ENCODE results near the gene MNX1.

MNX1 gene

GRCh38 chr7:157056957-157057902, 46.8 kb upstream of the MNX1 start:
- no peak overlapping the region for H3K4me3 ChIP-seq (ENCODE audit: low read length in 2 of 2)
- peaks cover 0 to 28% (median 0%) of the 10 kb centered on the region in 3 experiments for H3K27me3 ChIP-seq (ENCODE audit: control insufficient read depth in 3 of 3, insufficient read depth in 3 of 3, low read depth in 1 of 3, low read length in 3 of 3)
- no peak overlapping the region for H3K23ac ChIP-seq (ENCODE audit: low read depth, low read length, poor library complexity)
- H4K8ac ChIP-seq (ENCODE audit: low read depth, low read length), result no peak overlapping the region
- H3K36me3 ChIP-seq (replicated peaks in 1 of 2; ENCODE audit: control insufficient read depth in 2 of 2, insufficient read depth in 2 of 2, low read length in 2 of 2), result no peaks in the 10 kb centered on the region
- H3K4ac ChIP-seq (ENCODE audit: low read length), result no peak overlapping the region
- H3K14ac ChIP-seq (ENCODE audit: low read length), result no peak overlapping the region
- H4K91ac ChIP-seq (ENCODE audit: low read depth, low read length, poor library complexity), result no peak overlapping the region
- no peak overlapping the region for H3K4me2 ChIP-seq (ENCODE audit: insufficient read depth, low read length, poor library complexity, severe bottlenecking)
- no peak overlapping the region for H3K27ac ChIP-seq (replicated peaks; ENCODE audit: low read length)
- no peak overlapping the region for H2BK5ac ChIP-seq (ENCODE audit: low read length)
- no CpG with 5 or more reads among the region's 16 CpGs for WGBS, 2 donors (ENCODE audit: extremely low coverage in 2 of 2, insufficient read length in 2 of 2, insufficient replicate concordance in 1 of 2)
- H2BK12ac ChIP-seq (ENCODE audit: low read length), result no peak overlapping the region
- no peak overlapping the region for H2AFZ ChIP-seq (ENCODE audit: low read length)
- H2AK5ac ChIP-seq (ENCODE audit: low read depth, low read length), result peak overlapping the region; percentile 13
- no peak overlapping the region for H2BK15ac ChIP-seq (ENCODE audit: low read length)
- H3K9ac ChIP-seq (ENCODE audit: low read depth, low read length, poor library complexity), result no peak overlapping the region
- no peak for DNase-seq (ENCODE audit: low spot score)
- peak overlapping the region; percentile 22 for H2BK120ac ChIP-seq (ENCODE audit: low read depth, low read length)
- no peaks in the 10 kb centered on the region for H3K9me3 ChIP-seq (replicated peaks in 1 of 2; ENCODE audit: control insufficient read depth in 2 of 2, insufficient read depth in 1 of 2, low read depth in 1 of 2, low read length in 2 of 2)
- no peaks in the 10 kb centered on the region for H3K4me1 ChIP-seq (ENCODE audit: control insufficient read depth in 2 of 2, insufficient read depth in 1 of 2, low read depth in 1 of 2, low read length in 2 of 2)
- no peaks in the 10 kb centered on the region for H3K79me1 ChIP-seq (ENCODE audit: low read depth, low read length)
- peak overlapping the region; percentile 39 for H3K18ac ChIP-seq (ENCODE audit: low read length)

DNA sequence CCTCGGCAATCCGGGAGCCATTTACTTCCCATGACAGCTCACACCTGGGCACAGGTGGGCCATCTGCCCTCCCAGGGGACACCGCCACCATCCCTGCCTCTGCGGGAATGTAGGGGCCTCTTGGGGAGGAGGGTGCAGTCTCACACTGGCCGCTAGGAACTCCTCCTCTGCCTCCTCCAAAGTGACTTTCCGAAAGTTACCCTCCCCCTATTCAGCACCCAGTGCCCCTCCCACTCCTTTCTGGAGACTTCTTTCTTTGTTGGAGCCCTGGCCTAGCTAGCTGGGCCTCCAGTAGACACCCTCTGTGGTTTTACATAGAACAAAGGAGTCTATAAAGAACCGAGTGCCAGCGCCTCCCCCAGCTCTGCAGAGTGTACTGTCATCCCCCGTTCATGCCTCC, 45.8 kb upstream of the MNX1 start:
- no CpG with 5 or more reads among the region's 9 CpGs for WGBS, 2 donors (ENCODE audit: extremely low coverage in 2 of 2, insufficient read length in 2 of 2, insufficient replicate concordance in 1 of 2)
- Histone ChIP-seq H2BK120ac (ENCODE audit: low read depth, low read length) (no peak overlapping the region), H3K9ac (ENCODE audit: low read depth, low read length, poor library complexity) (no peak overlapping the region), H3K4me2 (ENCODE audit: insufficient read depth, low read length, poor library complexity, severe bottlenecking) (no peak overlapping the region), H3K9me3 (replicated peaks in 1 of 2; ENCODE audit: control insufficient read depth in 2 of 2, insufficient read depth in 1 of 2, low read depth in 1 of 2, low read length in 2 of 2) (no peaks in the 10 kb centered on the region), H3K79me1 (ENCODE audit: low read depth, low read length) (no peaks in the 10 kb centered on the region), H3K27ac (replicated peaks; ENCODE audit: low read length) (no peak overlapping the region), H2BK5ac (ENCODE audit: low read length) (no peak overlapping the region), H4K91ac (ENCODE audit: low read depth, low read length, poor library complexity) (no peak overlapping the region), H2BK15ac (ENCODE audit: low read length) (no peak overlapping the region), H2AK5ac (ENCODE audit: low read depth, low read length) (no peak overlapping the region), H3K18ac (ENCODE audit: low read length) (no peak overlapping the region), H2AFZ (ENCODE audit: low read length) (no peak overlapping the region), H3K27me3 (ENCODE audit: control insufficient read depth in 3 of 3, insufficient read depth in 3 of 3, low read depth in 1 of 3, low read length in 3 of 3) (peaks cover 0 to 28% (median 0%) of the 10 kb centered on the region in 3 experiments), H3K14ac (ENCODE audit: low read length) (no peak overlapping the region), H3K4me3 (ENCODE audit: low read length in 2 of 2) (no peak overlapping the region), H3K4ac (ENCODE audit: low read length) (no peak overlapping the region), H3K23ac (ENCODE audit: low read depth, low read length, poor library complexity) (no peak overlapping the region), H3K4me1 (ENCODE audit: control insufficient read depth in 2 of 2, insufficient read depth in 1 of 2, low read depth in 1 of 2, low read length in 2 of 2) (no peaks in the 10 kb centered on the region), H4K8ac (ENCODE audit: low read depth, low read length) (no peak overlapping the region), H3K36me3 (replicated peaks in 1 of 2; ENCODE audit: control insufficient read depth in 2 of 2, insufficient read depth in 2 of 2, low read length in 2 of 2) (no peaks in the 10 kb centered on the region), H2BK12ac (ENCODE audit: low read length) (no peak overlapping the region)
- DNase-seq (ENCODE audit: low spot score), result no peak

DNA sequence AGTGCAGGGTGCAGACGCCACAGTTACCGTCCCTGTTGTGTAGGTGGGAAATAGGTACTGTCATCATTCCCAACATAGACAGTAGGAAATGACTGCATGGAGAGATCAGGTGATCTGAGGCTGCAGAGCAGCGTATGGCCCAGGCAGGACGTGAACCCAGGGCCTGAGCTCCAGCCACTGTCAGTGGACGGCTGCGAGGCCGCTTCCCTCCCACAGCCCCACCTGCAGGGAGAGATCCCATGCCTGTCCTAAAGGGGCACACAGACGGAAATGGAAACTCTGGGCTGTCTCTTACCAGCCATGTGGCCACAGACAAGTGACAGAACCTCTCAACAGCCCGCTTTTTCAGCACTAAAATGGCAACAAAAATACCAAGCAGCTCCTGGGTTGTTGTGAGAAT, 44.5 kb upstream of the MNX1 start:
- no peak overlapping the region for H2BK15ac ChIP-seq (ENCODE audit: low read length)
- H3K18ac ChIP-seq (ENCODE audit: low read length), result no peak overlapping the region
- H3K36me3 ChIP-seq (replicated peaks in 1 of 2; ENCODE audit: control insufficient read depth in 2 of 2, insufficient read depth in 2 of 2, low read length in 2 of 2), result no peaks in the 10 kb centered on the region
- H3K4me2 ChIP-seq (ENCODE audit: insufficient read depth, low read length, poor library complexity, severe bottlenecking), result no peak overlapping the region
- H4K8ac ChIP-seq (ENCODE audit: low read depth, low read length), result no peak overlapping the region
- H2AFZ ChIP-seq (ENCODE audit: low read length), result no peak overlapping the region
- peak overlapping the region; percentile 64 for H3K14ac ChIP-seq (ENCODE audit: low read length)
- no peaks in the 10 kb centered on the region for H3K79me1 ChIP-seq (ENCODE audit: low read depth, low read length)
- H3K4me1 ChIP-seq (ENCODE audit: control insufficient read depth in 2 of 2, insufficient read depth in 1 of 2, low read depth in 1 of 2, low read length in 2 of 2), result no peaks in the 10 kb centered on the region
- peaks cover 0 to 24% (median 0%) of the 10 kb centered on the region in 3 experiments for H3K27me3 ChIP-seq (ENCODE audit: control insufficient read depth in 3 of 3, insufficient read depth in 3 of 3, low read depth in 1 of 3, low read length in 3 of 3)
- no peak overlapping the region for H2AK5ac ChIP-seq (ENCODE audit: low read depth, low read length)
- no CpG with 5 or more reads among the region's 9 CpGs for WGBS, 2 donors (ENCODE audit: extremely low coverage in 2 of 2, insufficient read length in 2 of 2, insufficient replicate concordance in 1 of 2)
- no peak overlapping the region for H2BK120ac ChIP-seq (ENCODE audit: low read depth, low read length)
- H4K91ac ChIP-seq (ENCODE audit: low read depth, low read length, poor library complexity), result no peak overlapping the region
- H3K9me3 ChIP-seq (replicated peaks in 1 of 2; ENCODE audit: control insufficient read depth in 2 of 2, insufficient read depth in 1 of 2, low read depth in 1 of 2, low read length in 2 of 2), result no peaks in the 10 kb centered on the region
- peak overlapping the region; percentile 66 for H2BK12ac ChIP-seq (ENCODE audit: low read length)
- no peak overlapping the region for H3K27ac ChIP-seq (replicated peaks; ENCODE audit: low read length)
- no peak overlapping the region for H3K4me3 ChIP-seq (ENCODE audit: low read length in 2 of 2)
- peak overlapping the region; percentile 51 for H3K9ac ChIP-seq (ENCODE audit: low read depth, low read length, poor library complexity)
- no peak overlapping the region for H3K4ac ChIP-seq (ENCODE audit: low read length)
- DNase-seq (ENCODE audit: low spot score), result no peak
- H2BK5ac ChIP-seq (ENCODE audit: low read length), result no peak overlapping the region
- H3K23ac ChIP-seq (ENCODE audit: low read depth, low read length, poor library complexity), result no peak overlapping the region

DNA sequence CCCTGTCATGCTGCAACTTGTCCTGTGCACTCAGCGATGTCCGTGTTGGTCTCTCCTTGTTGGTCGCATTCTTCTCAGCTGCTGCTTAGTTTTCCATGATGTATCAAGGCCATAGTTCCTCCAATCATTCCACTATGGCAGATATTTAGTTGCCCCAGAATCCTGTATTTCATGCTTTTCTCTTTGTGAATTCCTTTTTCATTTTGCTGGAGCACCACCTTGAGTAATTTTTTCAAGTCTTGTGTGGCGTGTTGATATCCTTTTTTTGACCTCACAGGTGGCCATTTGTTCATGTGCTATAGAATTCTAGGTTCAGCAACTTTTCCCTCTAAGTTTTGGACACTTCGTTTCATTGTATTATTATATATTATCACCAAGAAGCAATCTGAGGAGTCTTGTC, 42.7 kb upstream of the MNX1 start:
- H3K4me1 ChIP-seq (ENCODE audit: control insufficient read depth in 2 of 2, insufficient read depth in 1 of 2, low read depth in 1 of 2, low read length in 2 of 2), result no peaks in the 10 kb centered on the region
- H2BK5ac ChIP-seq (ENCODE audit: low read length), result no peak overlapping the region
- H2BK120ac ChIP-seq (ENCODE audit: low read depth, low read length), result no peak overlapping the region
- H2BK12ac ChIP-seq (ENCODE audit: low read length), result no peak overlapping the region
- no peak overlapping the region for H2BK15ac ChIP-seq (ENCODE audit: low read length)
- H3K9ac ChIP-seq (ENCODE audit: low read depth, low read length, poor library complexity), result no peak overlapping the region
- H4K91ac ChIP-seq (ENCODE audit: low read depth, low read length, poor library complexity), result no peak overlapping the region
- no peak overlapping the region for H3K23ac ChIP-seq (ENCODE audit: low read depth, low read length, poor library complexity)
- H4K8ac ChIP-seq (ENCODE audit: low read depth, low read length), result no peak overlapping the region
- no peak overlapping the region for H3K27ac ChIP-seq (replicated peaks; ENCODE audit: low read length)
- no peak overlapping the region for H3K18ac ChIP-seq (ENCODE audit: low read length)
- H3K27me3 ChIP-seq (ENCODE audit: control insufficient read depth in 3 of 3, insufficient read depth in 3 of 3, low read depth in 1 of 3, low read length in 3 of 3), result peaks cover 0 to 12% (median 0%) of the 10 kb centered on the region in 3 experiments
- DNase-seq (ENCODE audit: low spot score), result no peak
- H3K14ac ChIP-seq (ENCODE audit: low read length), result no peak overlapping the region
- H3K4me2 ChIP-seq (ENCODE audit: insufficient read depth, low read length, poor library complexity, severe bottlenecking), result no peak overlapping the region
- no peak overlapping the region for H3K4ac ChIP-seq (ENCODE audit: low read length)
- no peak overlapping the region for H2AK5ac ChIP-seq (ENCODE audit: low read depth, low read length)
- no peaks in the 10 kb centered on the region for H3K9me3 ChIP-seq (replicated peaks in 1 of 2; ENCODE audit: control insufficient read depth in 2 of 2, insufficient read depth in 1 of 2, low read depth in 1 of 2, low read length in 2 of 2)
- no peaks in the 10 kb centered on the region for H3K36me3 ChIP-seq (replicated peaks in 1 of 2; ENCODE audit: control insufficient read depth in 2 of 2, insufficient read depth in 2 of 2, low read length in 2 of 2)
- no peaks in the 10 kb centered on the region for H3K79me1 ChIP-seq (ENCODE audit: low read depth, low read length)
- H2AFZ ChIP-seq (ENCODE audit: low read length), result no peak overlapping the region
- no CpG with 5 or more reads among the region's 5 CpGs for WGBS, 2 donors (ENCODE audit: extremely low coverage in 2 of 2, insufficient read length in 2 of 2, insufficient replicate concordance in 1 of 2)
- no peak overlapping the region for H3K4me3 ChIP-seq (ENCODE audit: low read length in 2 of 2)
